HepG2 (cell line): ENCODE data around the gene RUNX3. TPM values are rescaled to one million over a fixed set of nuclear protein-coding genes. Genes with fewer than 3 reads are reported as not detected.

Experiments used
- ATAC-seq: fragments of 200-7000 bp; cut with Tn5 transposase; 3 replicates; pipeline ENCODE4 v1.9.1; 2020; ENCODE audit warnings: mild to moderate bottlenecking, moderate library complexity
- BruUV-seq: library from RNA; stranded (reverse); fragments of 400-500 nt; replicated peaks from 2 replicates; lab custom pipeline; 2021; lab: Mats Ljungman, UMichigan
- CTCF ChIA-PET: fragments of 300-600 bp; formaldehyde crosslinking; extraction: SDS; loops from one replicate; lab custom pipeline; 2021; ENCODE audit warnings: low total read pairs, inconsistent platforms, low intra/inter-chr PET ratio; lab: Yijun Ruan, JAX
- POLR2A ChIA-PET: fragments of 350-600 bp; sonication (Branson Sonifier 250); formaldehyde crosslinking; loops from one replicate; lab custom pipeline; 2020; ENCODE audit warnings: antibody characterized with exemption, inconsistent platforms; lab: Yijun Ruan, JAX
- DNase-seq: peaks from one replicate; pipeline ENCODE4 v3.0.0-alpha.2; 2015; ENCODE audit warnings: low spot score
- FAIRE-seq: peaks from 3 replicates; lab custom pipeline; 2011; peaks lifted over from hg19 to GRCh38; lab: Jason Lieb, UNC
- H2AFZ ChIP-seq: one replicate; pipeline ENCODE4 v1.6.1; 2011; ENCODE audit warnings: low read length, inconsistent platforms
- H3K27ac ChIP-seq: fragments of 300-600 bp; 3 replicates; pipeline ENCODE4 v1.8.0; 2011; ENCODE audit warnings: mixed run types, mild to moderate bottlenecking, mixed read lengths, low read length, inconsistent platforms; ENCODE audit not compliant: insufficient read depth; ENCODE audit errors: extremely low read length
- H3K27me3 ChIP-seq, 2 experiments: fragments of 200-600 bp in 1 of 2; 2 replicates in 1 of 2; 3 replicates in 1 of 2; pipeline versions ENCODE4 v1.6.0 to v1.8.0; 2011; ENCODE audit warnings: low read length in 2 of 2, mild to moderate bottlenecking in 2 of 2, moderate library complexity in 2 of 2, inconsistent platforms in 1 of 2; ENCODE audit not compliant: insufficient read depth in 2 of 2, control insufficient read depth in 1 of 2
- H3K36me3 ChIP-seq, 2 experiments: fragments of 200-600 bp in 1 of 2; replicated peaks in 1 of 2; 2 replicates in 1 of 2; 3 replicates in 1 of 2; pipeline versions ENCODE4 v1.5.1 to v1.8.0; 2011; ENCODE audit warnings: low read length in 2 of 2, inconsistent platforms in 1 of 2; ENCODE audit not compliant: insufficient read depth in 2 of 2, control insufficient read depth in 1 of 2
- H3K4me1 ChIP-seq: 2 replicates; pipeline ENCODE4 v1.5.1; 2012; ENCODE audit warnings: low read length, inconsistent platforms; ENCODE audit not compliant: insufficient read depth
- H3K4me2 ChIP-seq: 2 replicates; pipeline ENCODE4 v1.6.0; 2011; ENCODE audit warnings: low read depth, low read length, inconsistent platforms
- H3K4me3 ChIP-seq, 3 experiments: fragments of 200-600 bp in 1 of 3; sonication (generic), shearing (Covaris generic) in 1 of 3; replicated peaks in 1 of 3; 2 replicates each; pipeline ENCODE4 v1.5.1; 2011 to 2016; ENCODE audit warnings: low read length in 3 of 3, inconsistent platforms in 2 of 3, low read depth in 2 of 3, mild to moderate bottlenecking in 2 of 3, control low read depth in 1 of 3, mixed read lengths in 1 of 3; ENCODE audit not compliant: insufficient read depth in 1 of 3
- H3K79me2 ChIP-seq: one replicate; pipeline ENCODE4 v1.6.1; 2011; ENCODE audit warnings: low read length, inconsistent platforms; ENCODE audit not compliant: insufficient read depth
- H3K9ac ChIP-seq: 2 replicates; pipeline ENCODE4 v1.6.0; 2011; ENCODE audit warnings: mild to moderate bottlenecking, low read depth, low read length, inconsistent platforms; ENCODE audit not compliant: insufficient read depth
- H3K9me3 ChIP-seq: 2 replicates; pipeline ENCODE4 v1.5.1; 2012; ENCODE audit warnings: mild to moderate bottlenecking, low read length
- H4K20me1 ChIP-seq: 2 replicates; pipeline ENCODE4 v1.6.0; 2011; ENCODE audit warnings: inconsistent platforms, mild to moderate bottlenecking, low read length, moderate library complexity; ENCODE audit not compliant: insufficient read depth
- CREBL2 ChIP-seq: sonication (generic); formaldehyde crosslinking; IDR thresholded peaks from 2 replicates; pipeline ENCODE4 v1.8.1; 2023; ENCODE audit warnings: missing genetic modification reagents, mild to moderate bottlenecking, borderline replicate concordance
- PRPF4 ChIP-seq: fragments of 200-400 bp; formaldehyde crosslinking; IDR thresholded peaks from 2 replicates; pipeline ENCODE4 v1.6.1; 2016; ENCODE audit warnings: low read length, low read depth; ENCODE audit not compliant: poor library complexity, severe bottlenecking
- RARA ChIP-seq: IDR thresholded peaks from 2 replicates; pipeline ENCODE4 v1.6.1; 2016; ENCODE audit warnings: missing genetic modification reagents, missing compliant biosample characterization
- SKIL ChIP-seq: sonication (generic); formaldehyde crosslinking; IDR thresholded peaks from 2 replicates; pipeline ENCODE4 v1.8.0; 2022; ENCODE audit warnings: missing genetic modification reagents, mild to moderate bottlenecking, moderate library complexity, borderline replicate concordance
- YEATS2 ChIP-seq: sonication (generic); formaldehyde crosslinking; IDR thresholded peaks from 2 replicates; pipeline ENCODE4 v1.4.0; 2020; ENCODE audit warnings: missing genetic modification reagents, borderline replicate concordance
- ZNF615 ChIP-seq: sonication (generic); formaldehyde crosslinking; IDR thresholded peaks from 2 replicates; pipeline ENCODE4 v1.5.0; 2020; ENCODE audit warnings: mild to moderate bottlenecking, missing genetic modification reagents, borderline replicate concordance
- WGBS: methylation state at CpG from one replicate; pipeline ENCODE4 v1.1.6; 2017; ENCODE audit warnings: low lambda C conversion rate; 5-methylcytosine and 5-hydroxymethylcytosine counted together
- in situ Hi-C: cut with HindIII; loops from 2 replicates; pipeline ENCODE4 v1.10.0; 2017; ENCODE audit warnings: low pct_unique_long_range_greater_than_20kb; ENCODE audit not compliant: extremely low pct_ligation_motif_present
- intact Hi-C: fragments of 100-400 bp; cut with micrococcal nuclease; formaldehyde crosslinking; loops from one replicate; pipeline ENCODE4 v1.10.0; 2022; ENCODE audit not compliant: unreplicated experiment
- polyA plus RNA-seq, 8 experiments: library from polyadenylated mRNA; depleted of rRNA in 3 of 8; stranded (reverse) in 7 of 8; unstranded in 1 of 8; fragments of >200 nt; fragmentation: Illumina TruSeq in 4 of 8; extraction: Trizol in 4 of 8; gene quantifications; 2 replicates each; pipeline versions ENCODE4 v1.2.1 to v1.2.3, GENCODE V29; 2011 to 2016; ENCODE audit warnings: low read depth in 4 of 8, missing spikeins in 1 of 8, mixed read lengths in 1 of 8; ENCODE audit not compliant: insufficient read depth in 1 of 8
- total RNA-seq, 5 experiments: library from RNA; depleted of rRNA; stranded (reverse); fragments of >200 nt; fragmentation: Illumina TruSeq; extraction: Trizol; gene quantifications; 2 replicates each; pipeline ENCODE4 v1.2.3, GENCODE V29; 2016; ENCODE audit warnings: low read depth in 1 of 5

Gene RUNX3
- total and polyA plus RNA-seq, 2 of the 13 experiments (the other 11 are each of a cell fraction or from before 2014, with no cell fraction given) = 0.04 to 0.22 TPM

GRCh38 chr1:24939675-24940193, 9.7 kb upstream of the RUNX3 start:
- BruUV-seq = no TSS peak
- Histone ChIP-seq H3K4me2 (no peak overlapping the region), H3K36me3 (no peaks in the 10 kb centered on the region), H2AFZ (no peak overlapping the region), H3K9ac (no peak overlapping the region)
- ATAC-seq = no peak
- ChIA-PET CTCF (no interaction called here), POLR2A (no interaction called here)
- WGBS = 36% methylated on average over 4 of the region's 4 CpGs
- TF ChIP-seq RARA (CRISPR knock-in tag) = no peak
- TF ChIP-seq, all 625 proteins: peak for 0
- no peak for DNase-seq
- no peak for FAIRE-seq
- H3K79me2 ChIP-seq = no peaks in the 10 kb centered on the region
- no peaks in the 10 kb centered on the region for H4K20me1 ChIP-seq
- no peaks in the 10 kb centered on the region for H3K4me1 ChIP-seq
- no peak overlapping the region for H3K4me3 ChIP-seq
- intact Hi-C loops = no loop called here
- in situ Hi-C loops = no loop called here
- H3K27ac ChIP-seq = no peak overlapping the region
- peaks cover 17 to 37% of the 10 kb centered on the region in 2 experiments for H3K27me3 ChIP-seq
- H3K9me3 ChIP-seq = no peaks in the 10 kb centered on the region

GRCh38 chr1:24939040-24939674, 9.1 kb upstream of the RUNX3 start:
- DNase-seq (no peak), FAIRE-seq (no peak)

More at GRCh38 chr1:24939040-24939674, 9.1 kb upstream of the RUNX3 start:
- BruUV-seq = no TSS peak
- Histone ChIP-seq H3K9me3 (no peaks in the 10 kb centered on the region), H3K27ac (no peak overlapping the region), H3K79me2 (no peaks in the 10 kb centered on the region), H3K4me2 (no peak overlapping the region), H3K4me3 (no peak overlapping the region), H3K4me1 (no peaks in the 10 kb centered on the region), H2AFZ (no peak overlapping the region), H3K36me3 (no peaks in the 10 kb centered on the region)
- ATAC-seq = no peak
- POLR2A ChIA-PET = no interaction called here
- WGBS = 30% methylated on average over 5 of the region's 6 CpGs
- TF ChIP-seq PRPF4 = no peak
- TF ChIP-seq CREBL2 (CRISPR knock-in tag) = no peak
- TF ChIP-seq SKIL (CRISPR knock-in tag) = no peak
- no peak for TF ChIP-seq YEATS2 (CRISPR knock-in tag)
- no peak for TF ChIP-seq ZNF615 (CRISPR knock-in tag)
- TF ChIP-seq, all 625 proteins: peak for 0
- CTCF ChIA-PET = no interaction called here
- in situ Hi-C loops = no loop called here
- peaks cover 20 to 42% of the 10 kb centered on the region in 2 experiments for H3K27me3 ChIP-seq
- no peaks in the 10 kb centered on the region for H4K20me1 ChIP-seq
- intact Hi-C loops = no loop called here
- H3K9ac ChIP-seq = no peak overlapping the region
